DMS153 (cell line): Measurements from ENCODE around the gene SLC2A13.
A peak's percentile ranks its signal among the peaks of the same experiment; 100 is the strongest.
"Not testable (repeated sequence)": the region's sequence is repeated elsewhere in the genome, so short reads cannot be mapped to it uniquely, and the experiment has no call there.

Experiments used
- DNase-seq: peaks from one replicate; lab custom pipeline; 2025; lab: John Stamatoyannopoulos, UW

Gene SLC2A13

GRCh38 chr12:39928181-39928899 is 177.5 kb downstream of the SLC2A13 start:
- no peak for DNase-seq

DNA sequence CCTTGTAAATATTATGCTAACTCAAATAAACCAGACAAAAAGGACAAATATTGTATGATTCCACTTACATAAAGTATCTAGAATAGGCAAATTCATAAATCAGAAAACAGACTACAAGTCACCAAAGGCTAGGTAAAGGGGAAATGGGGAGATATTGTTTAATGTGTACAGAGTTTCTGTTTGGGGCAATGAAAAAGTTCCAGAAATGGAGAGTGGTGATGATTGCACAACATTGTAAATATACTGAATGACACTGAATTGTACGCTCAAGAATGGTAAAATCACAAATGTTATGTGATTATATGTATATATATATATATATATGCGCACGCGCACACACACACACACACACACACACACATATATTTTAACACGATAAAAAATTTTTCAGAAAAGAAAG is 182.5 kb downstream of the SLC2A13 start:
- no peak for DNase-seq

- DNase-seq, result not testable (repeated sequence)
Measured at GRCh38 chr12:39922598-39922997, 183.3 kb downstream of the SLC2A13 start.

DNA sequence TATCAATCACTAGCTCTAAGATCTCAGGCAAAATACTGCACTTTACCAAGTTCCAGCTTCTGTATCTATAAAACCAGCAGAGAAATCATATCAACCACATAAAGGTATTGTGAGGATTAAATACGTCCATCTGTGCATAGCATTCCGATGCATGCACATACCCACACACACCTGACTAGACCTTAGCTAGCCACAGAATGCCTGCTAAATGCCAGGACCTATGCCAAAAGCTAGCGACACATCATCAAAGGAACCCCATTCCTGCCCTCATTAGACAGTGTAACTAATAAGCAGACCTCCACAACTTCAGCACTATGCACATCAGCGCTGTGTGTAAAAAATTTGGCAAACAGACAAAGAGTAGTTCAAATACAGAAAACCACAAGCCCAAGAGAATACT is 185.2 kb downstream of the SLC2A13 start:
- no peak for DNase-seq

GRCh38 chr12:39920222-39920621 is 185.7 kb downstream of the SLC2A13 start:
- DNase-seq, result no peak

GRCh38 chr12:39919790-39920189 is 186.1 kb downstream of the SLC2A13 start:
- no peak for DNase-seq

DNA sequence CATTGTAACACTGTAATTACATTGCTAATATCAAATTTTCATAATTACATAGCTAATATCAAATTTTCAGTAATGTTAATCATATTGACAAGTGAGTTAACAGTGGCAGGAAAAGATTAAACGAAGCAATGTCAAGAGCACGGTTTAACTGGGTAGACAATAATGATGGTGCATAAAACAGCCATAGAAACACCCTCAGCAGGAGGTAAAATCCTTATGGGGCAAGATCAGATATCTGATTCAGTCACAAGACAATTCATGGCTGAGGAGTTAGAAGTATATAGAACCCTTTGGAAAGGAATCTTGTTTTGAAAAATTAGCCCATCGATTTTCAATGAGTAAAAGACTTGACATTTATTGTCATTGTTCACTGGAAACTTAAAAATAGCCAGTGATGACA is 190.6 kb downstream of the SLC2A13 start:
- no peak for DNase-seq

GRCh38 chr12:39912211-39912980 is 193.5 kb downstream of the SLC2A13 start:
- DNase-seq, result peak; percentile 68

DNA sequence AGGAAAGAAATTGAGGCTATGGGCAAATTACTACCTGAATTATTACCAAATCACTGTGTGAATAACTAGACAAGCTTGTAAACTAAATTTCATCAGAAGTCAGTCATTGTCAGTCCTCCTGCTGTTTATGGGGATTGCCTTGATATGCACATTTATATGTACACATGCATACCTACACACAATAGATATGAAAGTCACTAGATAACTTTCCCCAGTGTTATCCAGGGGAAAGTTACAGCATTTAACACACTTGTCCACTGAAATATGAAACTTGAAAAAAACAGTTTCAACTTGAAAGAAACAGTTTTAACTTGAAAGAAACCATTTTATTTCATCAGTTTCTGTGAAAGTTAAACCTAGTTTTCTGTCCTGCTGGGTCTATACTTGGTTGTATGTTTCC is 199.6 kb downstream of the SLC2A13 start:
- no peak for DNase-seq

DNA sequence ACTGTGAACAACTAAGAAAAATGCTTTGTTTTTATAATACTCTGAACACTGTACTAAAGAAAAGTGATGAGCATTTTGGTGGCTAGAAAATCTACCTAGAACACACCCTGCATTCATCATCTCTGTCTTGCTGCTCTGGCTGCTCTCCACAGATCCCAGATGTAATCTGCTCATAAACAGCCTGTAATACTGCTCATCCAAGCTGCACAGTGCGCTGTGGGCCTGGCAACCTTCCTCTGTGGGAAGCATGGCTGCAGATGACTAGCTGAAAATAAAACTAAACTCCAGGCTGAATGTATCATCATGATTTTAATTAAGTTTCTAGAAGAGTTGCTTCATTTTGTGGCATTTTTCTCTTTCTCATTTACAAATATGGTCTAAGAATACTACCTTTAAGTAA is 200.7 kb downstream of the SLC2A13 start:
- no peak for DNase-seq

DNA sequence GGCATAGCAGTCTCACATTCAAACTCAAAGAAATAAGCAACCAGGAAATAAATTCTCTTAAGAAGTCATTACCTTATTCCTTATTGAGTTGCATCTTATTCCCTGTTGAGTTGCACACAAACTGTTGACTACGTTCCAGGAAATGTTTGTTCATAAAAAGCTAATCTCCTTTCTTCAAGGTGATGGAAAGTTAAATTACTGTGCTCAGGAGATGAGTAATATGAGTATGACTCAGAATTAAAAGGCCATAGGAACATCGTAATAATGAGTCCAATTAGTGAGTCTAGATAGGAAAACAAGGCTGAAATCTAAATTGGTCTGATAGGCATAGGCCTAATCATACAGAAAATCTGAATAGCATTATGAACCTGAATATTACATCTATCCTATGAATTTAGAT is 203.1 kb downstream of the SLC2A13 start:
- peak; percentile 20 for DNase-seq

DNA sequence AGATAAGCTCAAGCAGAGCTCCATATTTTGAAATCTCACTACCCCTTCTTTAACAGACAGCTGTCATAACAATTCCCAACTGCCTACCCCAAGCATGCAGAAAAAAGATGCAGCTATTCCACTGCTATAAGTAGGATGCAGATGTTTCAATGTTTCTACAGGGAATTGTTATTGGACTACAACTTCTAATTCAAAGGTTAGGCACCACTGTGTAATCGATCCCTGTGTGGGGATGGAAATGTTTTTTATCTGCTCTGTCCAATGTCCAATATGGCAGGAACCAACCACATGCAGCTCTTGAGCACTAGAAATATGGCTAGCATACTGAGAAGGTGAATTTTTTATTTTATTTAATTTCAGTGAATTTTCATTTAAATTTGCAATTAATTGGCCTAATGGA is 208.6 kb downstream of the SLC2A13 start:
- no peak for DNase-seq

- DNase-seq, result not testable (repeated sequence)
Measured at GRCh38 chr12:39893388-39893787, 212.5 kb downstream of the SLC2A13 start.

GRCh38 chr12:39892146-39892545 is 213.7 kb downstream of the SLC2A13 start:
- peak; percentile 41 for DNase-seq

- no peak for DNase-seq
Measured at GRCh38 chr12:39887856-39888255, 218.0 kb downstream of the SLC2A13 start.

- DNase-seq, result no peak
Measured at GRCh38 chr12:39886106-39886505, 219.8 kb downstream of the SLC2A13 start.

DNA sequence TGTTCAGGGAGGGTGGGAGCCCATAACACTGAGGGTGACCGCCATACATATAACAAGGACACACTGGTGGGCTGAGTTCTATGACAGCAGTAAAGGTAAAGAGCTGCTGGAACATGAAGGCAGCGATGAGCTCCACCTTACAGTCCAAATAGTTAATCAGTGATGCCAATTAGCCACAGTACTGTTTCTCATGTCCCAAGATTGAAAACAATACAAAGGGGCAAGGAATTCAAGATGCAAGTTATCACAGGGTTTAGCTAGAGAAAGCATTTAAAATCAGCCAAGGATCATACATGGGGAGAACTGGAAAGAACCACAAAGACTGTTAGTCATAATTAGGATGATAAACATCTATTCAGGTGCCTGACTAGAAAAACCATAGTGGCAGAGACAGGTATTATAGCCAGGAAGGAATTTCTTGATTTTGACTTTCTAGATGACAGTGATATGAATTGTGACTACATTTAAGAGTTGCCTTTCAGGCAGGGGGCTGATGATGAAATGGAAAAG is 221.2 kb downstream of the SLC2A13 start:
- DNase-seq, result no peak

DNA sequence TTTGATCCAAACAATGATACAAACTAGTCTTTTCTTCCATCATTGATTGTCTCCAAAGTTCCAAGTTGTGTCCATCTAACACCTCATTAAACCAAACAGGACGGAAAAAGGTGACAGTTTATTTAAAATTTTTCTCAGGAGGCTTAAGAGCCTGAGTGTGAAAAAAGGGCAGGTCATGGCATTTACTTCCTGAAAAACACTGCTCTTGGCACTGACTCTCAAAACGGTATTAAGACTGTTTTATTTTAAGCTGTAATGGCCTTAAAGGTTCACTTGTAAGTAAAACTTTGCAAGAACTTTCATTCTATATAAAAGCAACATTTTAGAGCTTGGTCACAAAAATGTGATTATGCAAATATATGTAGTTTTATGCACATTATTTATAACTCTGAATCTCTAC is 222.5 kb downstream of the SLC2A13 start:
- no peak for DNase-seq

DNA sequence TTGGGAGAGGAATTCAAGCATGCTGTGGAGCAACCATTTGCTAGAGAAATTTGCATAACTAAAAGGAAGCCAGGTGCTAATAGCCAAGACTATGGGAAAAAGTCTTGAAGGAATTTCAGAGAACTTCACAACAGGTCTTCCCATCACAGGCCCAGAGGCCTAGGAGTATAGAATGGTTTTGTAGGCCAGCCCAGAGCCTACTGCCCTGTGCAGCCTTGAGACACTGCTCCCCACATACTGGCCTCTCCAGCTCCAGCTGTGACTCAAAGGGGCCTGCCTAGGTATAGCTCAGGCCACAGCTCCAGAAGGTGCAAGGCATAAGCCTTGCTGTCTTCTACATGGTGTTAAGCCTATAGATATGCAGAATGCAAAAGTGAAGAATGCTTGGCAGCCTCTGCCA is 227.1 kb downstream of the SLC2A13 start:
- DNase-seq, result no peak

DNA sequence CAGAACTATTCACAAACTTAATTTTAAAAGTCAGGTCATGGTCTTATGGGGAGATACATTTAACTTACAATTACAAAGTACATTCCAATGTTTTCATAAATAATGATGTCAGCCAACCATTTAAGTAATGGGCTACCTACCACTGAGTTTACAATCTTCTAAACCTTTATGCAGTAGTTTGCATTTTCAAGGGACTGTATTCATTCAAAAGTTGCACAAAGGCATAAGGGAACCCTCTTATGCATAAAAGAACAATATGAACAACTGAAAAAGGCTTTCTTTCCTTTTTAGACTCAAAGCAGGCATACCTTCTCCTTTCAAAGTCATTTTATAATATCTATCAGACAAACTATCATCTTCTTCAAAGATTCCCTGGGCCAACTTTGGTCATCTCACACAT is 230.2 kb downstream of the SLC2A13 start:
- DNase-seq, result no peak

GRCh38 chr12:39874785-39875184 is 231.1 kb downstream of the SLC2A13 start:
- no peak for DNase-seq

- DNase-seq, result no peak
Measured at GRCh38 chr12:39873065-39873464, 232.8 kb downstream of the SLC2A13 start.

DNA sequence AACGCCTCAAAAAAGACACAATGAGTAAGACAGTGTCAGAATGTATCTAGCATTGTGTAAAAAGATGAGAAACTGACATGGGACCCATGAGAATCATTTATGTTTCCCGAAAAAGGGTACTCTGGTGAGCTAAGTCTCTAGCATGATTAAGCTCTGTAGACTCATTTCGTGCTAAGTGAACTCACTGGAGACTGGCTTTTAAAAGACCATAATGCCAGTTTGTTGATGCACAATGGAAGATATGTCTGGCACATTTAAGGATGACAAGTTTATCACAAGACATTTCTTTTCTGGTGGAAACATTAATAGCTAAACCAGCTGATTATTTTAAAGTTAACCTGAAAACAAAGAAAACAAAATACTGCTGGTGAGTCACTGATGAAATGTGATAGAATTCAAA is 233.5 kb downstream of the SLC2A13 start:
- DNase-seq, result no peak
